ENCODE data around the gene RAF1.

Gene RAF1

GRCh38 chr3:12681943-12682390 lies 18.1 kb upstream of the RAF1 start:
- Histone ChIP-seq H2BK5ac (ENCODE audit: low read length) (no peak overlapping the region), H3K4me3 (ENCODE audit: low read length) (no peak overlapping the region), H3K4me1 (ENCODE audit: control insufficient read depth, low read depth, low read length) (no peaks in the 10 kb centered on the region), H3K4me2 (ENCODE audit: low read length) (no peak overlapping the region), H2BK120ac (ENCODE audit: low read depth, low read length) (no peak overlapping the region), H3K27me3 (ENCODE audit: insufficient read depth, low read length, poor library complexity) (no peaks in the 10 kb centered on the region), H3K9ac (ENCODE audit: low read length) (no peak overlapping the region), H3K18ac (ENCODE audit: low read length) (no peak overlapping the region), H3K23ac (ENCODE audit: low read length) (no peak overlapping the region), H3K4ac (ENCODE audit: low read depth, low read length) (no peak overlapping the region), H3K27ac (ENCODE audit: low read depth, low read length) (no peak overlapping the region), H3K79me2 (ENCODE audit: control insufficient read depth, insufficient read depth, low read length) (no peaks in the 10 kb centered on the region), H3K36me3 (ENCODE audit: control insufficient read depth, insufficient read depth, low read length) (no peaks in the 10 kb centered on the region), H4K5ac (ENCODE audit: low read length) (no peak overlapping the region), H3K56ac (ENCODE audit: low read length) (no peak overlapping the region), H4K8ac (ENCODE audit: low read depth, low read length) (no peak overlapping the region), H2BK15ac (replicated peaks; ENCODE audit: low read depth) (no peak overlapping the region), H2AK5ac (ENCODE audit: low read length) (no peak overlapping the region), H3K79me1 (ENCODE audit: low read length) (no peaks in the 10 kb centered on the region)
- no CpG with 5 or more reads among the region's 1 CpG for WGBS (ENCODE audit: extremely low coverage, insufficient coverage, low lambda C conversion rate)
- no peak for DNase-seq

- Histone ChIP-seq H3K4me2 (ENCODE audit: low read length) (no peak overlapping the region), H3K18ac (ENCODE audit: low read length) (no peak overlapping the region), H2BK15ac (replicated peaks; ENCODE audit: low read depth) (no peak overlapping the region), H3K9ac (ENCODE audit: low read length) (no peak overlapping the region), H3K36me3 (ENCODE audit: control insufficient read depth, insufficient read depth, low read length) (no peaks in the 10 kb centered on the region), H3K4ac (ENCODE audit: low read depth, low read length) (no peak overlapping the region), H3K23ac (ENCODE audit: low read length) (no peak overlapping the region), H2AK5ac (ENCODE audit: low read length) (no peak overlapping the region), H3K79me2 (ENCODE audit: control insufficient read depth, insufficient read depth, low read length) (no peaks in the 10 kb centered on the region), H3K79me1 (ENCODE audit: low read length) (no peaks in the 10 kb centered on the region), H4K8ac (ENCODE audit: low read depth, low read length) (no peak overlapping the region), H3K27ac (ENCODE audit: low read depth, low read length) (no peak overlapping the region), H2BK5ac (ENCODE audit: low read length) (no peak overlapping the region), H3K27me3 (ENCODE audit: insufficient read depth, low read length, poor library complexity) (no peaks in the 10 kb centered on the region), H3K4me3 (ENCODE audit: low read length) (no peak overlapping the region), H3K56ac (ENCODE audit: low read length) (no peak overlapping the region), H2BK120ac (ENCODE audit: low read depth, low read length) (no peak overlapping the region), H3K4me1 (ENCODE audit: control insufficient read depth, low read depth, low read length) (no peaks in the 10 kb centered on the region), H4K5ac (ENCODE audit: low read length) (no peak overlapping the region)
- no CpG with 5 or more reads among the region's 4 CpGs for WGBS (ENCODE audit: extremely low coverage, insufficient coverage, low lambda C conversion rate)
- no peak for DNase-seq
Observed at GRCh38 chr3:12681089-12681942, 17.4 kb upstream of the RAF1 start.

- Histone ChIP-seq H3K27me3 (ENCODE audit: insufficient read depth, low read length, poor library complexity) (no peaks in the 10 kb centered on the region), H3K56ac (ENCODE audit: low read length) (no peak overlapping the region), H3K4ac (ENCODE audit: low read depth, low read length) (no peak overlapping the region), H3K79me2 (ENCODE audit: control insufficient read depth, insufficient read depth, low read length) (no peaks in the 10 kb centered on the region), H2AK5ac (ENCODE audit: low read length) (no peak overlapping the region), H4K5ac (ENCODE audit: low read length) (no peak overlapping the region), H3K79me1 (ENCODE audit: low read length) (no peaks in the 10 kb centered on the region), H3K4me2 (ENCODE audit: low read length) (no peak overlapping the region), H3K36me3 (ENCODE audit: control insufficient read depth, insufficient read depth, low read length) (no peaks in the 10 kb centered on the region), H2BK15ac (replicated peaks; ENCODE audit: low read depth) (no peak overlapping the region), H2BK5ac (ENCODE audit: low read length) (no peak overlapping the region), H4K8ac (ENCODE audit: low read depth, low read length) (no peak overlapping the region), H3K9ac (ENCODE audit: low read length) (no peak overlapping the region), H3K18ac (ENCODE audit: low read length) (no peak overlapping the region), H3K23ac (ENCODE audit: low read length) (no peak overlapping the region), H3K27ac (ENCODE audit: low read depth, low read length) (no peak overlapping the region), H2BK120ac (ENCODE audit: low read depth, low read length) (no peak overlapping the region), H3K4me1 (ENCODE audit: control insufficient read depth, low read depth, low read length) (no peaks in the 10 kb centered on the region), H3K4me3 (ENCODE audit: low read length) (no peak overlapping the region)
- DNase-seq, result no peak
- no CpG with 5 or more reads among the region's 6 CpGs for WGBS (ENCODE audit: extremely low coverage, insufficient coverage, low lambda C conversion rate)
Observed at GRCh38 chr3:12679468-12679867, 15.6 kb upstream of the RAF1 start.

GRCh38 chr3:12677616-12678015 lies 13.7 kb upstream of the RAF1 start:
- WGBS (ENCODE audit: extremely low coverage, insufficient coverage, low lambda C conversion rate), result no CpG with 5 or more reads among the region's 6 CpGs
- Histone ChIP-seq H3K79me2 (ENCODE audit: control insufficient read depth, insufficient read depth, low read length) (no peaks in the 10 kb centered on the region), H3K36me3 (ENCODE audit: control insufficient read depth, insufficient read depth, low read length) (no peaks in the 10 kb centered on the region)

DNA sequence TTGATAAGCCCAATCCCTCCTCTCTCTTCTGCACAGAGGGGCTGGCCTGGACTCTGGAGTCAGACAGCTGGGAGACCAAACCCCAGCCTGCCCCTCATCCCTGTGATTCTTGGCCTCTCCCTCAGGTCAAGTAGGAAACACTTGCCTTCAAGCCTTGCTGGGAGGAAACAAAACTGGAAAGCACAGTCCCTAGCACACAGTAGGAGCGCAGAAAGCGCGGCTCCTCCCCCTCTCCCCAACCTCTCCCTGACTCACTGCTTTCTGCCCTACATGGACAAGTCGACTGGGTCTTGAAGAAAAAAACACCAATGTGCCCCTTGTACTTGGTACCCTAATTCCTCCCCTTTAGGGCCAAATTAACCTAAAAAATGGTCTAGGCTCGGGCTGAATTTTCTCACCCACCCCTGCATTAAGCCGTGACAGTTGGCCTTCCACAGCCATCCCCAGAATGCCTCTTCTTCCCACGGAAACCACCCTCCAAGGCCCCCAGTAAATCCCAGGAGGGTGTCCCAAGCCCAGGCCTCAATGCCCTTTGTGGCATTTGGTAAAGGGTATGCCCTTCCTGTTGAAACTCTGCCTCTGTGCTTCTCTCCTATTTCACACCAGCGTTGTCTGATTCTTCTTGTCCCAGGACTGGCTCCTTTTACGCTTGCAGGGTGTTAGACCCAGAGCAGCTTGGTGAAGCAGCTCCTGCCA lies 11.3 kb upstream of the RAF1 start:
- H4K5ac ChIP-seq (ENCODE audit: low read length), result no peak overlapping the region
- H3K4ac ChIP-seq (ENCODE audit: low read depth, low read length), result no peak overlapping the region
- H4K8ac ChIP-seq (ENCODE audit: low read depth, low read length), result no peak overlapping the region
- H3K79me1 ChIP-seq (ENCODE audit: low read length), result no peaks in the 10 kb centered on the region
- no peaks in the 10 kb centered on the region for H3K79me2 ChIP-seq (ENCODE audit: control insufficient read depth, insufficient read depth, low read length)
- no peak for DNase-seq
- no peak overlapping the region for H3K56ac ChIP-seq (ENCODE audit: low read length)
- no peak overlapping the region for H2BK5ac ChIP-seq (ENCODE audit: low read length)
- no peak overlapping the region for H3K9ac ChIP-seq (ENCODE audit: low read length)
- H3K36me3 ChIP-seq (ENCODE audit: control insufficient read depth, insufficient read depth, low read length), result no peaks in the 10 kb centered on the region
- no peak overlapping the region for H3K27ac ChIP-seq (ENCODE audit: low read depth, low read length)
- H2BK15ac ChIP-seq (replicated peaks; ENCODE audit: low read depth), result no peak overlapping the region
- no peak overlapping the region for H3K4me3 ChIP-seq (ENCODE audit: low read length)
- WGBS (ENCODE audit: extremely low coverage, insufficient coverage, low lambda C conversion rate), result no CpG with 5 or more reads among the region's 9 CpGs
- no peak overlapping the region for H2BK120ac ChIP-seq (ENCODE audit: low read depth, low read length)
- no peak overlapping the region for H2AK5ac ChIP-seq (ENCODE audit: low read length)
- no peak overlapping the region for H3K23ac ChIP-seq (ENCODE audit: low read length)
- no peaks in the 10 kb centered on the region for H3K4me1 ChIP-seq (ENCODE audit: control insufficient read depth, low read depth, low read length)
- no peaks in the 10 kb centered on the region for H3K27me3 ChIP-seq (ENCODE audit: insufficient read depth, low read length, poor library complexity)
- H3K4me2 ChIP-seq (ENCODE audit: low read length), result no peak overlapping the region
- H3K18ac ChIP-seq (ENCODE audit: low read length), result no peak overlapping the region

More at GRCh38 chr3:12677616-12678015, 13.7 kb upstream of the RAF1 start:
- DNase-seq, result no peak
- H2AK5ac ChIP-seq (ENCODE audit: low read length), result no peak overlapping the region
- no peak overlapping the region for H3K4me3 ChIP-seq (ENCODE audit: low read length)
- no peak overlapping the region for H3K4ac ChIP-seq (ENCODE audit: low read depth, low read length)
- no peaks in the 10 kb centered on the region for H3K27me3 ChIP-seq (ENCODE audit: insufficient read depth, low read length, poor library complexity)
- H3K27ac ChIP-seq (ENCODE audit: low read depth, low read length), result no peak overlapping the region
- no peak overlapping the region for H3K56ac ChIP-seq (ENCODE audit: low read length)
- H4K5ac ChIP-seq (ENCODE audit: low read length), result no peak overlapping the region
- no peak overlapping the region for H2BK5ac ChIP-seq (ENCODE audit: low read length)
- no peak overlapping the region for H2BK120ac ChIP-seq (ENCODE audit: low read depth, low read length)
- H2BK15ac ChIP-seq (replicated peaks; ENCODE audit: low read depth), result no peak overlapping the region
- no peaks in the 10 kb centered on the region for H3K79me1 ChIP-seq (ENCODE audit: low read length)
- H3K4me1 ChIP-seq (ENCODE audit: control insufficient read depth, low read depth, low read length), result no peaks in the 10 kb centered on the region
- no peak overlapping the region for H3K18ac ChIP-seq (ENCODE audit: low read length)
- no peak overlapping the region for H3K9ac ChIP-seq (ENCODE audit: low read length)
- H4K8ac ChIP-seq (ENCODE audit: low read depth, low read length), result no peak overlapping the region
- H3K23ac ChIP-seq (ENCODE audit: low read length), result no peak overlapping the region
- no peak overlapping the region for H3K4me2 ChIP-seq (ENCODE audit: low read length)
